ENCODE measurements around the gene ANKS1B.

- no peak for TF ChIP-seq CTCF (IDR thresholded peaks at IDR 0.05 in 2 of 3, conservative IDR thresholded peaks at IDR 0.05 in 1 of 3; ENCODE audit: borderline replicate concordance in 1 of 3, insufficient read depth in 1 of 3, low read depth in 2 of 3, low read length in 2 of 3)
- TF ChIP-seq, protein P1, sequence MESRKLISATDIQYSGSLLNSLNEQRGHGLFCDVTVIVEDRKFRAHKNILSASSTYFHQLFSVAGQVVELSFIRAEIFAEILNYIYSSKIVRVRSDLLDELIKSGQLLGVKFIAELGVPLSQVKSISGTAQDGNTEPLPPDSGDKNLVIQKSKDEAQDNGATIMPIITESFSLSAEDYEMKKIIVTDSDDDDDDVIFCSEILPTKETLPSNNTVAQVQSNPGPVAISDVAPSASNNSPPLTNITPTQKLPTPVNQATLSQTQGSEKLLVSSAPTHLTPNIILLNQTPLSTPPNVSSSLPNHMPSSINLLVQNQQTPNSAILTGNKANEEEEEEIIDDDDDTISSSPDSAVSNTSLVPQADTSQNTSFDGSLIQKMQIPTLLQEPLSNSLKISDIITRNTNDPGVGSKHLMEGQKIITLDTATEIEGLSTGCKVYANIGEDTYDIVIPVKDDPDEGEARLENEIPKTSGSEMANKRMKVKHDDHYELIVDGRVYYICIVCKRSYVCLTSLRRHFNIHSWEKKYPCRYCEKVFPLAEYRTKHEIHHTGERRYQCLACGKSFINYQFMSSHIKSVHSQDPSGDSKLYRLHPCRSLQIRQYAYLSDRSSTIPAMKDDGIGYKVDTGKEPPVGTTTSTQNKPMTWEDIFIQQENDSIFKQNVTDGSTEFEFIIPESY (IDR thresholded peaks at IDR 0.05; ENCODE audit: extremely low read depth, insufficient replicate concordance, low read length): no peak
- no peak for TF ChIP-seq CBX3 (IDR thresholded peaks at IDR 0.05; ENCODE audit: low read depth)
- no peak for TF ChIP-seq YY1 (IDR thresholded peaks at IDR 0.05; ENCODE audit: extremely low read depth, insufficient replicate concordance, low read depth, low read length)
These were observed 551.6 kb downstream of the ANKS1B start for GRCh38 chr12:99433155-99433554.

Measured in HCT116 (cell line).